HCT116 (cell line): Measurements from ENCODE around the gene THEMIS. TPM values are rescaled to one million over a fixed set of nuclear protein-coding genes. Genes with fewer than 3 reads are reported as not detected.

Source experiments
- ATAC-seq: fragments of 200-7000 bp; cut with Tn5 transposase; 2 replicates; pipeline ENCODE4 v1.9.1; 2020; ENCODE audit warnings: mild to moderate bottlenecking, moderate library complexity
- BruUV-seq: library from RNA; stranded (reverse); fragments of 400-500 nt; replicated peaks from 2 replicates; lab custom pipeline; 2021; lab: Mats Ljungman, UMichigan
- CTCF ChIA-PET: fragments of 300-600 bp; sonication (Branson Sonifier 250); formaldehyde crosslinking; loops from one replicate; lab custom pipeline; 2021; ENCODE audit warnings: antibody characterized with exemption; lab: Charles Lee
- POLR2A ChIA-PET: fragments of 300-600, 350-600 bp; sonication (Branson Sonifier 250); formaldehyde crosslinking; loops from one replicate; lab custom pipeline; 2021; ENCODE audit warnings: antibody characterized with exemption; lab: Charles Lee
- RAD21 ChIA-PET, 2 experiments: fragments of 300-600 bp; sonication (Branson Sonifier 250); formaldehyde crosslinking; loops; one replicate each; lab custom pipeline; 2023; ENCODE audit warnings: low total read pairs in 2 of 2; ENCODE audit not compliant: uncharacterized antibody in 2 of 2, unreplicated experiment in 2 of 2, low non-redundant PET in 1 of 2; lab: Charles Lee
- DNase-seq: peaks from one replicate; pipeline ENCODE4 v3.0.0-alpha.2; 2010; ENCODE audit warnings: low read depth, low spot score
- H2AFZ ChIP-seq: fragments of 200-600 bp; shearing (Covaris generic), sonication (generic); 2 replicates; pipeline ENCODE4 v1.6.1; 2017; ENCODE audit warnings: low read depth, mixed run types, mixed read lengths, antibody characterized with exemption, low read length; ENCODE audit not compliant: poor library complexity, severe bottlenecking
- H3K27ac ChIP-seq: 2 replicates; pipeline ENCODE4 v1.5.1; 2012; ENCODE audit warnings: low read depth, low read length
- H3K27me3 ChIP-seq: fragments of 200-600 bp; sonication (generic); 2 replicates; pipeline ENCODE4 v1.6.1; 2016; ENCODE audit warnings: mixed run types, low read length, mixed read lengths; ENCODE audit not compliant: insufficient read depth
- H3K36me3 ChIP-seq, 2 experiments: fragments of 200-500 bp in 1 of 2; fragments of 200-600 bp in 1 of 2; sonication (Bioruptor generic) in 1 of 2; sonication (generic) in 1 of 2; 2 replicates each; pipeline versions ENCODE4 v1.5.1 to v1.6.1; 2014 to 2016; ENCODE audit warnings: low read length in 2 of 2, inconsistent platforms in 1 of 2, mixed read lengths in 1 of 2, mixed run types in 1 of 2; ENCODE audit not compliant: insufficient read depth in 2 of 2, control insufficient read depth in 1 of 2
- H3K4me1 ChIP-seq, 2 experiments: fragments of 200-600 bp in 1 of 2; sonication (generic) in 1 of 2; 2 replicates each; pipeline versions ENCODE4 v1.5.1 to v1.6.1; 2012 to 2017; ENCODE audit warnings: low read length in 2 of 2, inconsistent platforms in 1 of 2, mild to moderate bottlenecking in 1 of 2, mixed read lengths in 1 of 2, mixed run types in 1 of 2, moderate library complexity in 1 of 2; ENCODE audit not compliant: insufficient read depth in 2 of 2, control insufficient read depth in 1 of 2
- H3K4me2 ChIP-seq: fragments of 200-600 bp; sonication (generic); 2 replicates; pipeline ENCODE4 v1.6.1; 2017; ENCODE audit warnings: mixed run types, low read length, mixed read lengths
- H3K4me3 ChIP-seq, 2 experiments: fragments of 200-600 bp in 1 of 2; sonication (generic) in 1 of 2; replicated peaks in 1 of 2; 2 replicates each; pipeline ENCODE4 v1.5.1; 2011 to 2016; ENCODE audit warnings: low read length in 2 of 2, control low read depth in 1 of 2, low read depth in 1 of 2, mild to moderate bottlenecking in 1 of 2, mixed read lengths in 1 of 2, mixed run types in 1 of 2
- H3K79me2 ChIP-seq: fragments of 200-600 bp; sonication (generic); 2 replicates; pipeline ENCODE4 v1.6.1; 2017; ENCODE audit warnings: mild to moderate bottlenecking, mixed run types, low read length, moderate library complexity, mixed read lengths; ENCODE audit not compliant: insufficient read depth
- H3K9ac ChIP-seq: fragments of 200-600 bp; sonication (generic); 2 replicates; pipeline ENCODE4 v1.6.1; 2016; ENCODE audit warnings: low read length, mixed read lengths
- H3K9me2 ChIP-seq: fragments of 200-600 bp; sonication (generic), shearing (Covaris generic); 2 replicates; pipeline ENCODE4 v1.6.1; 2017; ENCODE audit warnings: mixed run types, mild to moderate bottlenecking, moderate library complexity; ENCODE audit not compliant: insufficient read depth
- H3K9me3 ChIP-seq, 2 experiments: fragments of 200-500 bp in 1 of 2; fragments of 200-600 bp in 1 of 2; sonication (Bioruptor generic) in 1 of 2; sonication (generic) in 1 of 2; 2 replicates each; pipeline ENCODE4 v1.6.1; 2014 to 2017; ENCODE audit warnings: low read length in 2 of 2, mixed read lengths in 2 of 2, inconsistent platforms in 1 of 2, low read depth in 1 of 2, mild to moderate bottlenecking in 1 of 2, mixed run types in 1 of 2, moderate library complexity in 1 of 2; ENCODE audit not compliant: control insufficient read depth in 1 of 2, insufficient read depth in 1 of 2
- H4K20me1 ChIP-seq: fragments of 200-600 bp; sonication (generic), shearing (Covaris generic); 2 replicates; pipeline ENCODE4 v1.6.1; 2017; ENCODE audit warnings: mixed run types, mild to moderate bottlenecking, moderate library complexity; ENCODE audit not compliant: insufficient read depth
- CBX3 ChIP-seq: IDR thresholded peaks from 2 replicates; pipeline ENCODE4 v1.6.1; 2012; ENCODE audit warnings: low read depth
- CEBPB ChIP-seq: IDR thresholded peaks from 2 replicates; pipeline ENCODE4 v1.6.1; 2012; ENCODE audit warnings: low read depth
- EGR1 ChIP-seq: IDR thresholded peaks from 2 replicates; pipeline ENCODE4 v1.6.1; 2012; ENCODE audit warnings: low read depth
- ELF1 ChIP-seq: IDR thresholded peaks from 2 replicates; pipeline ENCODE4 v1.6.1; 2012; ENCODE audit warnings: low read depth, borderline replicate concordance
- EZH2 ChIP-seq: fragments of 200-600 bp; sonication (generic); IDR thresholded peaks from 2 replicates; pipeline ENCODE4 v1.6.1; 2017; ENCODE audit warnings: antibody characterized with exemption, mixed run types
- EZH2phosphoT487 ChIP-seq: fragments of 200-600 bp; IDR thresholded peaks from 2 replicates; pipeline ENCODE4 v1.6.1; 2018; ENCODE audit warnings: antibody characterized with exemption, borderline replicate concordance
- FOSL1 ChIP-seq: IDR thresholded peaks from 2 replicates; pipeline ENCODE4 v1.6.1; 2012; ENCODE audit warnings: low read depth
- MAX ChIP-seq: IDR thresholded peaks from 2 replicates; pipeline ENCODE4 v1.6.1; 2012
- POLR2A ChIP-seq: IDR thresholded peaks from 2 replicates; pipeline ENCODE4 v1.7.0; 2011; ENCODE audit warnings: borderline replicate concordance; ENCODE audit not compliant: insufficient read depth, insufficient read length; ENCODE audit errors: extremely low read depth
- RAD21 ChIP-seq: IDR thresholded peaks from 2 replicates; pipeline ENCODE4 v1.6.1; 2012; ENCODE audit warnings: low read depth, mild to moderate bottlenecking
- SIN3A ChIP-seq: IDR thresholded peaks from 2 replicates; pipeline ENCODE4 v1.6.1; 2012; ENCODE audit warnings: low read depth
- SP1 ChIP-seq: IDR thresholded peaks from 2 replicates; pipeline ENCODE4 v1.6.1; 2012; ENCODE audit warnings: low read depth
- TCF7L2 ChIP-seq: IDR thresholded peaks from 2 replicates; pipeline ENCODE4 v1.7.0; 2011; ENCODE audit warnings: borderline replicate concordance, inconsistent platforms; ENCODE audit not compliant: insufficient read depth, insufficient read length; ENCODE audit errors: extremely low read depth
- YY1 ChIP-seq: IDR thresholded peaks from 2 replicates; pipeline ENCODE4 v1.6.1; 2011; ENCODE audit warnings: low read length, low read depth, moderate library complexity, mild to moderate bottlenecking; ENCODE audit not compliant: insufficient replicate concordance; ENCODE audit errors: extremely low read depth
- ZFX ChIP-seq: fragments of 450-650 bp; IDR thresholded peaks from 2 replicates; pipeline ENCODE4 v1.6.1; 2017
- ZNF274 ChIP-seq: fragments of 200-500 bp; sonication (Bioruptor generic); IDR thresholded peaks from 2 replicates; pipeline ENCODE4 v1.6.1; 2014; ENCODE audit warnings: mild to moderate bottlenecking, low read depth, low read length, inconsistent platforms
- intact Hi-C: fragments of 100-400 bp; cut with micrococcal nuclease; formaldehyde crosslinking; loops from 2 replicates; pipeline ENCODE4 v1.10.0; 2022
- total RNA-seq: library from RNA; stranded (reverse); gene quantifications from one replicate; pipeline ENCODE4 v1.2.1, GENCODE V29; 2021; ENCODE audit not compliant: unreplicated experiment
- TF ChIP-seq, protein P1 (sequence below): IDR thresholded peaks from 2 replicates; pipeline ENCODE4 v1.6.1; 2011; ENCODE audit warnings: mild to moderate bottlenecking, low read length, moderate library complexity; ENCODE audit not compliant: insufficient replicate concordance; ENCODE audit errors: extremely low read depth
- TF ChIP-seq, protein P2 (sequence below): IDR thresholded peaks from 2 replicates; pipeline ENCODE4 v1.6.1; 2012
- TF ChIP-seq, protein P3 (sequence below), 3 experiments: fragments of 200-600 bp in 1 of 3; sonication (generic) in 1 of 3; IDR thresholded peaks in 2 of 3; conservative IDR thresholded peaks in 1 of 3; 2 replicates each; pipeline ENCODE4 v1.5.1; 2012 to 2017; ENCODE audit warnings: low read depth in 2 of 3, low read length in 2 of 3, antibody characterized with exemption in 1 of 3, borderline replicate concordance in 1 of 3, control low read depth in 1 of 3, mild to moderate bottlenecking in 1 of 3, mixed read lengths in 1 of 3, mixed run types in 1 of 3, moderate library complexity in 1 of 3; ENCODE audit not compliant: insufficient read depth in 1 of 3

The THEMIS gene
- total RNA-seq, 1 experiment from 2014 or later = 0.20 TPM

DNA sequence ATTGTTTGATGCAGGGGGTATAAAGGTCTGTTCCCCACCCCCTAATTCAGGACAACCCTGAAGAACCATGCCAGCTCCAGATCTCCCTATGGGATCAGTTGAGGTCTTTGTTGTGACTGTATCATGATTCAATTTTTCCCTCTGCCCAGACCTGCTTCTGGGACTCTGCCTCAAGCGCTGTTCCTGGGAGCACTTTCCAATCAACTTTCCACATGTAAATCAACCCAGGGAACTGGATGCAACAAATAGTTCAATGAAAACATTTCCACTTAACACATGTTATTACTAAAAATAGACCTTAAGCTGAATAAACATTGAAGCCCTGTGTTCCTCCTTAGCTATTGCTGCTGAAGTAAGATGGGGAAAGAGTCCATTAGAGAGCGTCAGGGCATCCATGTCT is 184.4 kb downstream of the THEMIS start:
- Histone ChIP-seq H3K9me2 (no peaks in the 10 kb centered on the region), H3K4me1 (no peaks in the 10 kb centered on the region), H3K4me3 (no peak overlapping the region), H3K36me3 (no peaks in the 10 kb centered on the region), H3K27me3 (no peaks in the 10 kb centered on the region), H3K27ac (no peak overlapping the region), H3K9ac (no peak overlapping the region), H3K9me3 (no peaks in the 10 kb centered on the region), H3K79me2 (no peaks in the 10 kb centered on the region), H2AFZ (no peak overlapping the region), H4K20me1 (no peaks in the 10 kb centered on the region), H3K4me2 (no peak overlapping the region)
- TF ChIP-seq ZNF274 (no peak), RAD21 (no peak), CBX3 (no peak), FOSL1 (no peak), SIN3A (no peak), ZFX (no peak), POLR2A (no peak), ELF1 (no peak), YY1 (no peak), TCF7L2 (no peak), MAX (no peak), EGR1 (no peak), CEBPB (no peak), EZH2phosphoT487 (no peak), SP1 (no peak), EZH2 (no peak)
- TF ChIP-seq, protein P1, sequence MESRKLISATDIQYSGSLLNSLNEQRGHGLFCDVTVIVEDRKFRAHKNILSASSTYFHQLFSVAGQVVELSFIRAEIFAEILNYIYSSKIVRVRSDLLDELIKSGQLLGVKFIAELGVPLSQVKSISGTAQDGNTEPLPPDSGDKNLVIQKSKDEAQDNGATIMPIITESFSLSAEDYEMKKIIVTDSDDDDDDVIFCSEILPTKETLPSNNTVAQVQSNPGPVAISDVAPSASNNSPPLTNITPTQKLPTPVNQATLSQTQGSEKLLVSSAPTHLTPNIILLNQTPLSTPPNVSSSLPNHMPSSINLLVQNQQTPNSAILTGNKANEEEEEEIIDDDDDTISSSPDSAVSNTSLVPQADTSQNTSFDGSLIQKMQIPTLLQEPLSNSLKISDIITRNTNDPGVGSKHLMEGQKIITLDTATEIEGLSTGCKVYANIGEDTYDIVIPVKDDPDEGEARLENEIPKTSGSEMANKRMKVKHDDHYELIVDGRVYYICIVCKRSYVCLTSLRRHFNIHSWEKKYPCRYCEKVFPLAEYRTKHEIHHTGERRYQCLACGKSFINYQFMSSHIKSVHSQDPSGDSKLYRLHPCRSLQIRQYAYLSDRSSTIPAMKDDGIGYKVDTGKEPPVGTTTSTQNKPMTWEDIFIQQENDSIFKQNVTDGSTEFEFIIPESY = no peak
- TF ChIP-seq, protein P2, sequence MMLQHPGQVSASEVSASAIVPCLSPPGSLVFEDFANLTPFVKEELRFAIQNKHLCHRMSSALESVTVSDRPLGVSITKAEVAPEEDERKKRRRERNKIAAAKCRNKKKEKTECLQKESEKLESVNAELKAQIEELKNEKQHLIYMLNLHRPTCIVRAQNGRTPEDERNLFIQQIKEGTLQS = no peak
- TF ChIP-seq, protein P3, sequence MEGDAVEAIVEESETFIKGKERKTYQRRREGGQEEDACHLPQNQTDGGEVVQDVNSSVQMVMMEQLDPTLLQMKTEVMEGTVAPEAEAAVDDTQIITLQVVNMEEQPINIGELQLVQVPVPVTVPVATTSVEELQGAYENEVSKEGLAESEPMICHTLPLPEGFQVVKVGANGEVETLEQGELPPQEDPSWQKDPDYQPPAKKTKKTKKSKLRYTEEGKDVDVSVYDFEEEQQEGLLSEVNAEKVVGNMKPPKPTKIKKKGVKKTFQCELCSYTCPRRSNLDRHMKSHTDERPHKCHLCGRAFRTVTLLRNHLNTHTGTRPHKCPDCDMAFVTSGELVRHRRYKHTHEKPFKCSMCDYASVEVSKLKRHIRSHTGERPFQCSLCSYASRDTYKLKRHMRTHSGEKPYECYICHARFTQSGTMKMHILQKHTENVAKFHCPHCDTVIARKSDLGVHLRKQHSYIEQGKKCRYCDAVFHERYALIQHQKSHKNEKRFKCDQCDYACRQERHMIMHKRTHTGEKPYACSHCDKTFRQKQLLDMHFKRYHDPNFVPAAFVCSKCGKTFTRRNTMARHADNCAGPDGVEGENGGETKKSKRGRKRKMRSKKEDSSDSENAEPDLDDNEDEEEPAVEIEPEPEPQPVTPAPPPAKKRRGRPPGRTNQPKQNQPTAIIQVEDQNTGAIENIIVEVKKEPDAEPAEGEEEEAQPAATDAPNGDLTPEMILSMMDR (IDR thresholded peaks at IDR 0.05 in 2 of 3, conservative IDR thresholded peaks at IDR 0.05 in 1 of 3; ENCODE audit: borderline replicate concordance in 1 of 3, insufficient read depth in 1 of 3, low read depth in 2 of 3, low read length in 2 of 3) = no peak
- ChIA-PET RAD21 (no interaction called here), POLR2A (no interaction called here), CTCF (no interaction called here)
- BruUV-seq = no TSS peak
- no peak for ATAC-seq
- intact Hi-C loops = no loop called here
- DNase-seq = no peak
